OCI-M1 (cell line): ENCODE data around the gene NAV3.

Source experiments
- DNase-seq: peaks from one replicate; lab custom pipeline; 2025; lab: John Stamatoyannopoulos, UW

Gene NAV3

GRCh38 chr12:77847060-77847541, 16.4 kb downstream of the NAV3 start:
- peak; percentile 63 for DNase-seq

GRCh38 chr12:77847680-77848431, 17.2 kb downstream of the NAV3 start:
- peak; percentile 21 for DNase-seq

- no peak for DNase-seq
These were observed 19.4 kb downstream of the NAV3 start for GRCh38 chr12:77850129-77850528.

- no peak for DNase-seq
These were observed 20.0 kb downstream of the NAV3 start for GRCh38 chr12:77850698-77851097.

- no peak for DNase-seq
These were observed 24.9 kb downstream of the NAV3 start for GRCh38 chr12:77855548-77855947.

GRCh38 chr12:77861317-77861716, 30.6 kb downstream of the NAV3 start:
- no peak for DNase-seq

GRCh38 chr12:77865178-77865577, 34.5 kb downstream of the NAV3 start:
- no peak for DNase-seq

GRCh38 chr12:77878901-77879300, 48.2 kb downstream of the NAV3 start:
- DNase-seq: no peak

- no peak for DNase-seq
These were observed 52.0 kb downstream of the NAV3 start for GRCh38 chr12:77882709-77883108.

- DNase-seq: peak; percentile 36
These were observed 57.9 kb downstream of the NAV3 start for GRCh38 chr12:77888611-77889010.

GRCh38 chr12:77891518-77892147, 60.9 kb downstream of the NAV3 start:
- no peak for DNase-seq

GRCh38 chr12:77893918-77894317, 63.2 kb downstream of the NAV3 start:
- DNase-seq: no peak

GRCh38 chr12:77894556-77894955, 63.9 kb downstream of the NAV3 start:
- DNase-seq: peak; percentile 12

GRCh38 chr12:77895699-77896098, 65.0 kb downstream of the NAV3 start:
- peak; percentile 10 for DNase-seq

GRCh38 chr12:77907936-77908335, 77.2 kb downstream of the NAV3 start:
- DNase-seq: no peak

GRCh38 chr12:77914081-77914488, 83.4 kb downstream of the NAV3 start:
- DNase-seq: no peak

GRCh38 chr12:77915071-77915600, 84.4 kb downstream of the NAV3 start:
- DNase-seq: no peak

- no peak for DNase-seq
These were observed 85.6 kb downstream of the NAV3 start for GRCh38 chr12:77916276-77916675.

GRCh38 chr12:77918046-77918445, 87.4 kb downstream of the NAV3 start:
- DNase-seq: no peak

- no peak for DNase-seq
These were observed 88.8 kb downstream of the NAV3 start for GRCh38 chr12:77919450-77919849.

- no peak for DNase-seq
These were observed 93.2 kb downstream of the NAV3 start for GRCh38 chr12:77923882-77924281.

- no peak for DNase-seq
These were observed 94.0 kb downstream of the NAV3 start for GRCh38 chr12:77924703-77925102.

GRCh38 chr12:77925536-77926108, 94.9 kb downstream of the NAV3 start:
- peak; percentile 93 for DNase-seq
